HUES6 (cell line): ENCODE results near the gene RPLP2.

Experiments
- H3K27ac ChIP-seq: 2 replicates; pipeline ENCODE4 v1.7.0; 2013; ENCODE audit warnings: low read depth, mild to moderate bottlenecking, low read length, inconsistent platforms
- H3K27me3 ChIP-seq: 2 replicates; pipeline ENCODE4 v1.6.1; 2013; ENCODE audit warnings: low read length; ENCODE audit not compliant: control insufficient read depth, insufficient read depth
- H3K36me3 ChIP-seq: 2 replicates; pipeline ENCODE4 v1.6.1; 2013; ENCODE audit warnings: low read length; ENCODE audit not compliant: control insufficient read depth, insufficient read depth
- H3K4me1 ChIP-seq: 2 replicates; pipeline ENCODE4 v1.6.1; 2013; ENCODE audit warnings: low read length; ENCODE audit not compliant: control insufficient read depth, insufficient read depth
- H3K4me3 ChIP-seq: 2 replicates; pipeline ENCODE4 v1.5.1; 2013; ENCODE audit warnings: low read depth, low read length
- H3K9ac ChIP-seq: one replicate; pipeline ENCODE4 v1.6.1; 2013; ENCODE audit warnings: mild to moderate bottlenecking, low read length
- H3K9me3 ChIP-seq: 2 replicates; pipeline ENCODE4 v1.6.1; 2013; ENCODE audit warnings: low read depth, low read length; ENCODE audit not compliant: control insufficient read depth, insufficient read depth

The RPLP2 gene

GRCh38 chr11:834371-835316 is 24.9 kb downstream of the RPLP2 start:
- no peak overlapping the region for H3K9ac ChIP-seq
- no peaks in the 10 kb centered on the region for H3K9me3 ChIP-seq
- H3K27me3 ChIP-seq, result peaks cover 29% of the 10 kb centered on the region
- H3K27ac ChIP-seq, result no peak overlapping the region
- peak overlapping the region; percentile 75 for H3K4me3 ChIP-seq
- H3K36me3 ChIP-seq, result peaks cover 30% of the 10 kb centered on the region
- H3K4me1 ChIP-seq, result peaks cover 51% of the 10 kb centered on the region

- Histone ChIP-seq H3K27ac (no peak overlapping the region), H3K27me3 (peaks cover 13% of the 10 kb centered on the region), H3K4me1 (peaks cover 45% of the 10 kb centered on the region), H3K4me3 (no peak overlapping the region), H3K36me3 (peaks cover 45% of the 10 kb centered on the region), H3K9ac (no peak overlapping the region), H3K9me3 (no peaks in the 10 kb centered on the region)
These were observed 26.5 kb downstream of the RPLP2 start for GRCh38 chr11:836274-836673.

- H3K4me3 ChIP-seq, result no peak overlapping the region
These were observed 26.9 kb downstream of the RPLP2 start for GRCh38 chr11:836700-837099.

GRCh38 chr11:837189-837989 is 27.6 kb downstream of the RPLP2 start:
- H3K4me1 ChIP-seq, result peaks cover 36% of the 10 kb centered on the region
- H3K9me3 ChIP-seq, result no peaks in the 10 kb centered on the region
- no peak overlapping the region for H3K27ac ChIP-seq
- H3K9ac ChIP-seq, result no peak overlapping the region
- peaks cover 45% of the 10 kb centered on the region for H3K36me3 ChIP-seq
- peaks cover 2% of the 10 kb centered on the region for H3K27me3 ChIP-seq
- no peak overlapping the region for H3K4me3 ChIP-seq

More at GRCh38 chr11:836700-837099, 26.9 kb downstream of the RPLP2 start:
- Histone ChIP-seq H3K9ac (no peak overlapping the region), H3K4me1 (peaks cover 43% of the 10 kb centered on the region), H3K27ac (no peak overlapping the region), H3K36me3 (peaks cover 45% of the 10 kb centered on the region), H3K27me3 (peaks cover 9% of the 10 kb centered on the region), H3K9me3 (no peaks in the 10 kb centered on the region)

GRCh38 chr11:837990-838307 is 28.2 kb downstream of the RPLP2 start:
- Histone ChIP-seq H3K36me3 (peaks cover 45% of the 10 kb centered on the region), H3K9ac (no peak overlapping the region), H3K4me1 (peaks cover 34% of the 10 kb centered on the region), H3K27me3 (no peaks in the 10 kb centered on the region), H3K27ac (no peak overlapping the region), H3K4me3 (no peak overlapping the region), H3K9me3 (no peaks in the 10 kb centered on the region)

GRCh38 chr11:838441-839279 is 28.9 kb downstream of the RPLP2 start:
- Histone ChIP-seq H3K27ac (no peak overlapping the region), H3K4me1 (peaks cover 31% of the 10 kb centered on the region), H3K9me3 (no peaks in the 10 kb centered on the region), H3K27me3 (no peaks in the 10 kb centered on the region), H3K9ac (no peak overlapping the region), H3K4me3 (no peak overlapping the region), H3K36me3 (peaks cover 45% of the 10 kb centered on the region)

GRCh38 chr11:839280-839623 is 29.5 kb downstream of the RPLP2 start:
- H3K27me3 ChIP-seq, result no peaks in the 10 kb centered on the region
- H3K9me3 ChIP-seq, result no peaks in the 10 kb centered on the region
- H3K4me3 ChIP-seq, result no peak overlapping the region
- H3K9ac ChIP-seq, result no peak overlapping the region
- H3K4me1 ChIP-seq, result peaks cover 25% of the 10 kb centered on the region
- peaks cover 45% of the 10 kb centered on the region for H3K36me3 ChIP-seq
- H3K27ac ChIP-seq, result no peak overlapping the region

GRCh38 chr11:839875-840617 is 30.3 kb downstream of the RPLP2 start:
- peaks cover 45% of the 10 kb centered on the region for H3K36me3 ChIP-seq
- H3K9ac ChIP-seq, result no peak overlapping the region
- no peaks in the 10 kb centered on the region for H3K27me3 ChIP-seq
- no peaks in the 10 kb centered on the region for H3K9me3 ChIP-seq
- no peak overlapping the region for H3K4me3 ChIP-seq
- H3K4me1 ChIP-seq, result peaks cover 19% of the 10 kb centered on the region
- H3K27ac ChIP-seq, result no peak overlapping the region

GRCh38 chr11:841981-842369 is 32.2 kb downstream of the RPLP2 start:
- peak overlapping the region; percentile 98 for H3K4me3 ChIP-seq
- peak overlapping the region; percentile 100 for H3K9ac ChIP-seq
- peak overlapping the region; percentile 100 for H3K27ac ChIP-seq
- peaks cover 34% of the 10 kb centered on the region for H3K4me1 ChIP-seq
- peaks cover 40% of the 10 kb centered on the region for H3K36me3 ChIP-seq
- peaks cover 6% of the 10 kb centered on the region; the same call in 1 of the 2 replicates for H3K27me3 ChIP-seq
- no peaks in the 10 kb centered on the region for H3K9me3 ChIP-seq

- H3K4me1 ChIP-seq, result peaks cover 34% of the 10 kb centered on the region
These were observed 32.7 kb downstream of the RPLP2 start, which contains the start of the genes POLR2L and TSPAN4 for GRCh38 chr11:842370-843002. POLR2L (minus strand) TSS chr11:842529; CDS start chr11:842508, 21 bp downstream. TSPAN4 (plus strand) TSS chr11:842852; CDS start chr11:850305, 7,453 bp downstream.

More at GRCh38 chr11:842370-843002, 32.7 kb downstream of the RPLP2 start, which contains the start of the genes POLR2L and TSPAN4:
- peaks cover 35% of the 10 kb centered on the region for H3K36me3 ChIP-seq
- peaks cover 6% of the 10 kb centered on the region; the same call in 1 of the 2 replicates for H3K27me3 ChIP-seq
- peak within 1 kb of the TSS; percentile 100 for H3K9ac ChIP-seq
- H3K27ac ChIP-seq, result peak within 1 kb of the TSS; percentile 100
- no peaks in the 10 kb centered on the region for H3K9me3 ChIP-seq
- H3K4me3 ChIP-seq, result peak within 1 kb of the TSS; percentile 98
